ENCODE data around the gene KHK. TPM values are rescaled to one million over a fixed set of nuclear protein-coding genes. Genes with fewer than 3 reads are reported as not detected.

The KHK gene
- total RNA-seq, 6 experiments from 2014 or later = 101 to 283 (median 206) TPM

DNA sequence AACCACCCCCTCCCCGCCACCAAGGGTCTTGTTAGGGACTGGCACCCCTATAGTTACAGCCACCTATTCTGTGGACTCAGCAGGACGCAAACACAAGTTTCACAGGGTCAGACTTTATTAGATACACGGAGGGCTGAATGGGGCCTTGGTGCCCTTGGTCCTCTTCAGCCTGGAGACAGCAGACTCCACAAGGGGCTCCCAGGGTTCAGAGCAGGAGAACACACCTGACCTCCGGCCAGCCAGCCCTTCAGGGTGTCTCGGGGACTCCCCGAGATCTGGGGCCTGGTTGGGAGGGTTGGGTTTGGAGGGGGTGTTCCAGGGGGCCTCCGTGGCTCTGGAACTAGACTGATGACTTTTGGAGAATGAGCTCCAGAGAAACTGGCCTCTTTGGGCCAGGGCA is 50.2 kb downstream of the KHK start:
- H3K27me3 ChIP-seq = no peaks in the 10 kb centered on the region
- TF ChIP-seq POLR2A (IDR thresholded peaks at IDR 0.05) = no peak
- TF ChIP-seq, protein P1, sequence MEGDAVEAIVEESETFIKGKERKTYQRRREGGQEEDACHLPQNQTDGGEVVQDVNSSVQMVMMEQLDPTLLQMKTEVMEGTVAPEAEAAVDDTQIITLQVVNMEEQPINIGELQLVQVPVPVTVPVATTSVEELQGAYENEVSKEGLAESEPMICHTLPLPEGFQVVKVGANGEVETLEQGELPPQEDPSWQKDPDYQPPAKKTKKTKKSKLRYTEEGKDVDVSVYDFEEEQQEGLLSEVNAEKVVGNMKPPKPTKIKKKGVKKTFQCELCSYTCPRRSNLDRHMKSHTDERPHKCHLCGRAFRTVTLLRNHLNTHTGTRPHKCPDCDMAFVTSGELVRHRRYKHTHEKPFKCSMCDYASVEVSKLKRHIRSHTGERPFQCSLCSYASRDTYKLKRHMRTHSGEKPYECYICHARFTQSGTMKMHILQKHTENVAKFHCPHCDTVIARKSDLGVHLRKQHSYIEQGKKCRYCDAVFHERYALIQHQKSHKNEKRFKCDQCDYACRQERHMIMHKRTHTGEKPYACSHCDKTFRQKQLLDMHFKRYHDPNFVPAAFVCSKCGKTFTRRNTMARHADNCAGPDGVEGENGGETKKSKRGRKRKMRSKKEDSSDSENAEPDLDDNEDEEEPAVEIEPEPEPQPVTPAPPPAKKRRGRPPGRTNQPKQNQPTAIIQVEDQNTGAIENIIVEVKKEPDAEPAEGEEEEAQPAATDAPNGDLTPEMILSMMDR (IDR thresholded peaks at IDR 0.05) = no peak
- DNase-seq (no peak), ATAC-seq (no peak)
- peaks cover 0 to 13% (median 4%) of the 10 kb centered on the region in 4 donors for H3K4me1 ChIP-seq
- H3K36me3 ChIP-seq = peaks cover 0 to 8% (median 3%) of the 10 kb centered on the region in 4 donors
- intact Hi-C loops (cut with DNase I) = loop anchor here in 1 of 2 donors (10.0 kb wide), 1 partner anchor 138 kb away; the partner anchor contains the start of gene DNAJC5G
- no peaks in the 10 kb centered on the region for H3K9me3 ChIP-seq
- WGBS (ENCODE audit: insufficient coverage, low coverage, low lambda C conversion rate, missing lambda C conversion rate) = 96% methylated on average over 3 of the region's 7 CpGs
- H3K27ac ChIP-seq = no peak overlapping the region
- no peak overlapping the region for H3K4me3 ChIP-seq

DNA sequence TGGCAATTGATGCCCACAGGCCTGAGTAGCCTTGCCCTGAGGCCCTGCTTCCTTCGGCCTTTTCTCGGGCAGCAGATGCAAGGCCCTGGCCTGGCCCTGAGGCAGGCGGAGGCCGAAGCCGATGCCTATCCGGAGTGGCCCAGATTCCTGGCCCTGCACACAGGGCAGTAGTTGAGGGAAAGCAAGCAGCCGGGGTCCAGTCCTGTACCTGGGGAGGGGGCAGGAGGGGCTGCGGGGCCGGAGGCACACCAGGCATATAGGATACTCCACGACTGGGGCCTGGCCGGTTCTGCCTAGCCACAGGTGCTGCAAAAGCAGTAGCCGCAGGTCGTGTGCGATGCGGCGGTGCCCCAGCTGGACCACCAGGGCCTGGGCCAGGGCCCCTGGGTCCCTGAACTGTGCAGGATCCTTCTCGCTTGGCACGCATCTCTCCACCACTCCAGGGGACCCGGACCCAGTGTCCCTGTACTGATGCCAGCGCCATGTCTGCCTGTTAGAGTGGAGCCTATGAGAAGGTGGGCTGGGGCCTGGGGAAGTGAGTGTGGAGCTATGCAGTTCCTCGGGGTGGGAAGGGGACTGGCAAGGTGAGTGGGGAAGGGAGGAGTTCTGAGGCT is 50.9 kb downstream of the KHK start:
- intact Hi-C loops (cut with DNase I) = loop anchor here in 1 of 2 donors (10.0 kb wide), 1 partner anchor 137 kb away; the partner anchor contains the start of gene DNAJC5G
- ATAC-seq (no peak), DNase-seq (no peak)
- Histone ChIP-seq H3K9me3 (no peaks in the 10 kb centered on the region), H3K27me3 (no peaks in the 10 kb centered on the region), H3K36me3 (peaks cover 0 to 2% (median 0%) of the 10 kb centered on the region in 4 donors), H3K27ac (no peak overlapping the region), H3K4me3 (no peak overlapping the region), H3K4me1 (peaks cover 0 to 13% (median 4%) of the 10 kb centered on the region in 4 donors)
- TF ChIP-seq POLR2A (IDR thresholded peaks at IDR 0.05) = no peak
- TF ChIP-seq, protein P1 (IDR thresholded peaks at IDR 0.05) = no peak
- WGBS (ENCODE audit: insufficient coverage, low coverage, low lambda C conversion rate, missing lambda C conversion rate) = 42% methylated on average over 1 of the region's 21 CpGs

DNA sequence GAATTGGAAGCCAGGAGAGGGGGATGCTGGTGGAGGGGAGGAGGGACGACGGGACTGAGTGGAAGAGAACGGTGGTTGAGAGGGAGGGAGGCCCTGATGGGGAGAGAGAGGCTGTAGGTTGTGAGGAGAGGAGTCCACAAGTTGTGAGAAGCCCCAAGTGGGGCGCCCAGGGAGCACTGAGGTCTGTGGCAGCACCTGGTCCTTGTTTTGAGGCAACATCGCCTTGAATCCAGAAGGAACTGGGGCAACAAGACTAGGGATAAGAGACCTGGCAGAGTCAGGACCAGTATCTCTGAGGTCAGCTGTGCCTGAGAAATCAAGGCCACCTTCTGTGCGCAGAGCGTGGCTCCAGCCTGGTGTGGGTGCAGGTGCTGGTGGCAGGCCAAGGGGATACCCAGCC is 51.5 kb downstream of the KHK start:
- TF ChIP-seq, protein P1 (IDR thresholded peaks at IDR 0.05) = no peak
- TF ChIP-seq POLR2A (IDR thresholded peaks at IDR 0.05) = no peak
- Histone ChIP-seq H3K27me3 (no peaks in the 10 kb centered on the region), H3K4me1 (peaks cover 0 to 7% (median 2%) of the 10 kb centered on the region in 4 donors), H3K4me3 (no peak overlapping the region), H3K27ac (no peak overlapping the region), H3K9me3 (no peaks in the 10 kb centered on the region), H3K36me3 (no peaks in the 10 kb centered on the region)
- WGBS (ENCODE audit: insufficient coverage, low coverage, low lambda C conversion rate, missing lambda C conversion rate) = 96% methylated on average over 4 of the region's 7 CpGs
- no peak for ATAC-seq
- intact Hi-C loops (cut with DNase I) = loop anchor here in 1 of 2 donors (10.0 kb wide), 1 partner anchor 137 kb away; the partner anchor contains the start of gene DNAJC5G
- DNase-seq = no peak

DNA sequence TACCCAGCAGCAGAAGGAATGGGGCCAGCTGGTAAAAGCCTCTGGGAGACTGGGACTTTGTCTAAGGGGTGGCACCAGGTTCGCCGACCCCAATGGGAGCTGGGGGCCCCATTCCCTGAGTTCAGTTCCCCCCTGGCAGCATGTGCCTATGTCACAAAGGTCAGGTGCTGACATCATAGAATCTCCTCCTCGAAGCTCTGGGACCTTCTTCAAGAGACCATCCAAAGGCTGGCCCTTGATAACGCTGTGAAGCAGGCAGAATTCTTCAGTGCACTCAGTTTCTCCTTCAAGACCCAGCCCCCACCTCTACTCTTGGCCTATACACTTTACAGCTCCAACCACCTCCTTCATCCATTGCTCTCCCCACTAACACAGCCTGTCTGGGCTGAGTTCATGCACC is 52.7 kb downstream of the KHK start, which contains the start of gene PRR30:
Gene PRR30 (minus strand): TSS at position 101 of the 400 bp plus-strand sequence. CDS start 1,081 bp downstream, outside the sequence.
- no peaks in the 10 kb centered on the region for H3K36me3 ChIP-seq
- H3K4me1 ChIP-seq = no peaks in the 10 kb centered on the region
- intact Hi-C loops (cut with DNase I) = loop anchor here in 1 of 2 donors (10.0 kb wide), 1 partner anchor 135 kb away; the partner anchor contains the start of gene DNAJC5G
- no peak within 1 kb of the TSS for H3K4me3 ChIP-seq
- TF ChIP-seq, protein P1 (IDR thresholded peaks at IDR 0.05) = no peak
- no peak for TF ChIP-seq POLR2A (IDR thresholded peaks at IDR 0.05)
- H3K27me3 ChIP-seq = no peaks in the 10 kb centered on the region
- 60% methylated on average over 1 of the region's 4 CpGs for WGBS (ENCODE audit: insufficient coverage, low coverage, low lambda C conversion rate, missing lambda C conversion rate)
- no peak for ATAC-seq
- no peaks in the 10 kb centered on the region for H3K9me3 ChIP-seq
- DNase-seq = no peak
- H3K27ac ChIP-seq = no peak within 1 kb of the TSS
